Mesendoderm (in vitro differentiated cells): Measurements from ENCODE around the gene TMEM69.
A peak's percentile ranks its signal among the peaks of the same experiment; 100 is the strongest.

Experiments
- DNase-seq: peaks from one replicate; pipeline ENCODE4 v3.0.0; 2013
- H2AK5ac ChIP-seq: 2 replicates; pipeline ENCODE4 v1.6.1; 2013; ENCODE audit warnings: low read length, inconsistent platforms
- H2BK120ac ChIP-seq: 2 replicates; pipeline ENCODE4 v1.6.1; 2013; ENCODE audit warnings: low read depth, mild to moderate bottlenecking, low read length, moderate library complexity, mixed read lengths
- H2BK15ac ChIP-seq: replicated peaks from 2 replicates; pipeline ENCODE4 v1.6.1; 2013; ENCODE audit warnings: low read depth, mild to moderate bottlenecking, moderate library complexity
- H2BK5ac ChIP-seq: 2 replicates; pipeline ENCODE4 v1.6.1; 2013; ENCODE audit warnings: low read length, inconsistent platforms
- H3K18ac ChIP-seq: 2 replicates; pipeline ENCODE4 v1.6.1; 2013; ENCODE audit warnings: mild to moderate bottlenecking, low read length, mixed read lengths
- H3K23ac ChIP-seq: one replicate; pipeline ENCODE4 v1.6.1; 2013; ENCODE audit warnings: low read length
- H3K27ac ChIP-seq: 2 replicates; pipeline ENCODE4 v1.5.1; 2013; ENCODE audit warnings: low read depth, mild to moderate bottlenecking, inconsistent platforms, low read length, moderate library complexity
- H3K27me3 ChIP-seq: 2 replicates; pipeline ENCODE4 v1.6.1; 2013; ENCODE audit warnings: low read length, control low read depth, mild to moderate bottlenecking, inconsistent platforms; ENCODE audit not compliant: insufficient read depth, poor library complexity
- H3K36me3 ChIP-seq: 2 replicates; pipeline ENCODE4 v1.6.1; 2013; ENCODE audit warnings: low read length, inconsistent platforms; ENCODE audit not compliant: control insufficient read depth, insufficient read depth
- H3K4ac ChIP-seq: one replicate; pipeline ENCODE4 v1.6.1; 2013; ENCODE audit warnings: low read depth, mild to moderate bottlenecking, low read length, moderate library complexity
- H3K4me1 ChIP-seq: 2 replicates; pipeline ENCODE4 v1.6.1; 2013; ENCODE audit warnings: low read depth, low read length, inconsistent platforms; ENCODE audit not compliant: control insufficient read depth
- H3K4me2 ChIP-seq: 2 replicates; pipeline ENCODE4 v1.6.1; 2013; ENCODE audit warnings: low read length
- H3K4me3 ChIP-seq: 2 replicates; pipeline ENCODE4 v1.5.1; 2013; ENCODE audit warnings: mild to moderate bottlenecking, low read length
- H3K56ac ChIP-seq: one replicate; pipeline ENCODE4 v1.6.1; 2013; ENCODE audit warnings: low read length
- H3K79me1 ChIP-seq: 2 replicates; pipeline ENCODE4 v1.6.1; 2013; ENCODE audit warnings: low read length, inconsistent platforms
- H3K79me2 ChIP-seq: 2 replicates; pipeline ENCODE4 v1.6.1; 2013; ENCODE audit warnings: mild to moderate bottlenecking, low read length; ENCODE audit not compliant: control insufficient read depth, insufficient read depth
- H3K9ac ChIP-seq: 2 replicates; pipeline ENCODE4 v1.6.1; 2013; ENCODE audit warnings: low read length, inconsistent platforms
- H4K5ac ChIP-seq: one replicate; pipeline ENCODE4 v1.6.1; 2013; ENCODE audit warnings: low read length
- H4K8ac ChIP-seq: one replicate; pipeline ENCODE4 v1.6.1; 2013; ENCODE audit warnings: low read depth, mild to moderate bottlenecking, control low read depth, low read length, moderate library complexity
- WGBS: extraction: QIAGEN DNeasy Blood & Tissue Kit; methylation state at CpG from one replicate; pipeline ENCODE4 v1.1.7; 2013; ENCODE audit warnings: low lambda C conversion rate, missing lambda C conversion rate; ENCODE audit not compliant: insufficient coverage; ENCODE audit errors: extremely low coverage; 5-methylcytosine and 5-hydroxymethylcytosine counted together

Gene TMEM69

DNA sequence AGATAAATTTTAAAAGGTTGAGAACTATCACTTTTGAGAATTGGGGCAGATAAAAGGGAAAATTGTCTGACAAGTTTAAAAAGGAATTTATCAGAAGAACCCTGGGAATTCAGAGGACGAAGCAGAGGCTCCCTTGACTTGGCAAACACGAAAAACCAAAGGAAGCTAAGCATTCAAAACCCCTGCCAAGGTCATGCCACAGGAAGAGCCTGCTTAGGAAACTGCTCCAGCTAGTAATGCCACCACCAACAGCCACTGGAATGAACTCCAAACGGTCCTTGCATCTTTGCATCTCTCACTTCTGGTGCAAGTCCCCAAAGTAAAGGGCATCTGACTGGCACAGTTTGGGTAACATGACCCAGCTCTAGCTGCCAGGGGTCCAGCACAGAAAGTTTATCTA, 8.9 kb upstream of the TMEM69 start:
- no peak overlapping the region for H2AK5ac ChIP-seq
- H2BK15ac ChIP-seq, result no peak overlapping the region
- H3K18ac ChIP-seq, result no peak overlapping the region
- H3K4ac ChIP-seq, result no peak overlapping the region
- H3K4me3 ChIP-seq, result no peak overlapping the region
- H4K5ac ChIP-seq, result no peak overlapping the region
- H3K9ac ChIP-seq, result no peak overlapping the region
- H3K4me1 ChIP-seq, result no peaks in the 10 kb centered on the region
- no peak overlapping the region for H4K8ac ChIP-seq
- no peak overlapping the region for H3K4me2 ChIP-seq
- no peak overlapping the region for H2BK5ac ChIP-seq
- WGBS, result no CpG with 5 or more reads among the region's 3 CpGs
- H3K23ac ChIP-seq, result no peak overlapping the region
- peaks cover 2% of the 10 kb centered on the region for H3K79me1 ChIP-seq
- no peak overlapping the region for H2BK120ac ChIP-seq
- H3K56ac ChIP-seq, result no peak overlapping the region
- DNase-seq, result no peak
- peaks cover 78% of the 10 kb centered on the region for H3K79me2 ChIP-seq
- H3K36me3 ChIP-seq, result no peaks in the 10 kb centered on the region
- H3K27ac ChIP-seq, result no peak overlapping the region
- no peaks in the 10 kb centered on the region for H3K27me3 ChIP-seq

DNA sequence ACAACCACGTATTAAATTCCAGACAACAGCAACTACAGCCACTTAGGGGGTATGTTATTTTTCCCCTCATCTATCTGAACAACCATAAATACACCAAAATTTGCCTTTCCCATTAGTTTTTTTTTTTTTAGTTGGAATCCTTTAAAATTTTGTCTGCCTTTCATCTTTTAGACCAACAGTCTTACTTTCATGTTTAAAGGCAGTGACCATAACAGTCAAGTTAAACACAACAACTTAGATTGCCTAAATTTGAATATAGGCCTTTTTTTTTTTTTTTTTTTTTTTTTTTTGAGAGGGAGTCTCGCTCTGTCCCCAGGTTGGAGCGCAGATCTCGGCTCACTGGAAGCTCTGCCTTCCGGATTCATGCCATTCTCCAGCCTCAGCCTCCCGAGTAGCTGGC, 5.0 kb upstream of the TMEM69 start:
- no peak overlapping the region for H3K56ac ChIP-seq
- H3K9ac ChIP-seq, result no peak overlapping the region
- no peaks in the 10 kb centered on the region for H3K79me1 ChIP-seq
- H2BK120ac ChIP-seq, result no peak overlapping the region
- no peak overlapping the region for H3K4ac ChIP-seq
- no peak overlapping the region for H3K23ac ChIP-seq
- H3K27me3 ChIP-seq, result no peaks in the 10 kb centered on the region
- H2BK15ac ChIP-seq, result no peak overlapping the region
- no peak overlapping the region for H2BK5ac ChIP-seq
- H4K8ac ChIP-seq, result no peak overlapping the region
- no CpG with 5 or more reads among the region's 6 CpGs for WGBS
- peaks cover 67% of the 10 kb centered on the region for H3K79me2 ChIP-seq
- H2AK5ac ChIP-seq, result no peak overlapping the region
- DNase-seq, result no peak
- H3K18ac ChIP-seq, result no peak overlapping the region
- no peak overlapping the region for H3K4me2 ChIP-seq
- no peak overlapping the region for H4K5ac ChIP-seq
- H3K4me1 ChIP-seq, result peaks cover 5% of the 10 kb centered on the region
- H3K4me3 ChIP-seq, result no peak overlapping the region
- H3K36me3 ChIP-seq, result no peaks in the 10 kb centered on the region
- H3K27ac ChIP-seq, result no peak overlapping the region

DNA sequence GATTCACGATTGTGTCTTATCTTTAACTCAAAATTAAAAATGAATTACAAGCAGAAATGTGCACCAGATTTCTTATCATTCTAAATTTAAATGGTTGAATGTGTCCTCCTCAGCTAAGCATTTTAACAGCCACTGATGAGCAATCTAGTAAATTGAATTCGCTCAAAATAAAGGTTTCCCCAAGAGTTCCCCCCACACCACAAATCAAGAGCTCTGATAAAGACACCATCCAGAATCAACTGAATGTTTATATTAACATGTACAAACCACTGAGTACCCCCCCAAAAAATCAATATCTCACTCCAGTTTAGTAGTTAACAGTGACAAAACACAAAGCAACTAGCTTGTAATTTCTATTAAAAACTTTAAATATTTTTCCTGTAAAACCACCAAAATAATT, 3.6 kb upstream of the TMEM69 start:
- Histone ChIP-seq H3K79me1 (peaks cover 2% of the 10 kb centered on the region), H3K27ac (no peak overlapping the region), H3K4me2 (peak overlapping the region; percentile 19), H3K4me3 (no peak overlapping the region), H4K5ac (no peak overlapping the region), H2AK5ac (no peak overlapping the region), H3K9ac (peak overlapping the region; percentile 36), H2BK15ac (no peak overlapping the region), H3K4me1 (peaks cover 5% of the 10 kb centered on the region), H3K23ac (no peak overlapping the region), H2BK120ac (no peak overlapping the region), H3K18ac (no peak overlapping the region), H3K27me3 (no peaks in the 10 kb centered on the region), H3K79me2 (peaks cover 66% of the 10 kb centered on the region), H3K4ac (no peak overlapping the region), H4K8ac (no peak overlapping the region), H2BK5ac (no peak overlapping the region), H3K56ac (no peak overlapping the region), H3K36me3 (no peaks in the 10 kb centered on the region)
- no CpG with 5 or more reads among the region's 2 CpGs for WGBS
- no peak for DNase-seq

DNA sequence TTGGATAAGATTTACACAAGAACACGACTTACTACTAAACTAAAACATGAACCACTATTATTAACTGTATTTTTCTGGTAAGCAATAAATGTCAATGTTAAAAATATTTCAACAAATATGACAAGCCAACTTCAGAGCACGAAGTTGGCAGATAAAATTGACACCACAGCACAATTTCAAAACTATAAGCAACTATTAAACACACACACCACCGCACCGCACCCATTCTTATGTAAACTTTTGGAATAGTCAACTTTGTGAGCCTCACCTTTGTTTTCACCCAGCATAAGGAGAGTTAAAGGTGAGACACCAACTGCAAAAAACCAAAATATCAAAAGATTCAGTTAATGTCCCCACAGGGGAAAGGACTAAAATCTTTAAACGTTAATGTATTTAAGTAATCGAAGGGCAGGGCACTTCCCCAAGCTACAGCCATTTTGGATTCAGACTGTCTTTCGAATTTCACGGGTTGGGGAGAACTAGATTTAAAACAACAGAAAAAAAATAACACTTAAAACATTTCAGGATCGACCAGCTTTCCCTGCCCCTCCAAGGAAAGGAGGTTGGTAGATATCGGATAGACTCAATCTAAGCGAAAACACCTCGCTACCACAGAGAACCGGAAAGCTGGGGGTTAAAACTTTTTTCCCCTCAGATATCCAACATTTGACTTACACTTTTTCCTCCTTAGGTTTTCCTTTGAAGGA, 2.5 kb upstream of the TMEM69 start:
- DNase-seq, result peak; percentile 23
- H2AK5ac ChIP-seq, result no peak overlapping the region
- no peak overlapping the region for H2BK15ac ChIP-seq
- H3K18ac ChIP-seq, result no peak overlapping the region
- H3K9ac ChIP-seq, result peak overlapping the region; percentile 97
- H4K8ac ChIP-seq, result no peak overlapping the region
- H3K79me2 ChIP-seq, result peaks cover 65% of the 10 kb centered on the region
- H3K56ac ChIP-seq, result peak overlapping the region; percentile 99
- H3K4me3 ChIP-seq, result peak overlapping the region; percentile 96
- no peaks in the 10 kb centered on the region for H3K27me3 ChIP-seq
- peaks cover 5% of the 10 kb centered on the region for H3K4me1 ChIP-seq
- H4K5ac ChIP-seq, result no peak overlapping the region
- peaks cover 2% of the 10 kb centered on the region for H3K79me1 ChIP-seq
- peak overlapping the region; percentile 42 for H3K4me2 ChIP-seq
- H2BK5ac ChIP-seq, result no peak overlapping the region
- H3K36me3 ChIP-seq, result no peaks in the 10 kb centered on the region
- no peak overlapping the region for H3K23ac ChIP-seq
- no CpG with 5 or more reads among the region's 13 CpGs for WGBS
- H3K4ac ChIP-seq, result no peak overlapping the region
- no peak overlapping the region for H2BK120ac ChIP-seq
- H3K27ac ChIP-seq, result no peak overlapping the region

DNA sequence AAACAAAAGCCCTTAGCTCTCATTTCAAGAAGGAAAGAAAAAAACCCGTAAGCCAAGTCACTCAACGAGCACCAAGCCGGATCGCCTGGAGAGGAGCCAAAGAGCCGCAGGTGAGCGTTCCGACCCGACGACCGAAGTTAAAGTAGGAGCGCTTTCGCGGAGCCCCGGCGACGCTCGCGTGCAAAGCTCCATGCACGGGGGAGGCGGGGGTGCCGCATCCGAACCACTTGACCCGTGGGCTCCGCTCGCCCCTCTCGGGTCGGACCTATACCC, 2.0 kb upstream of the TMEM69 start:
- Histone ChIP-seq H4K8ac (no peak overlapping the region), H3K9ac (peak overlapping the region; percentile 97), H2BK5ac (peak overlapping the region; percentile 71), H2BK15ac (no peak overlapping the region), H3K18ac (peak overlapping the region; percentile 80), H3K27me3 (no peaks in the 10 kb centered on the region), H3K79me1 (peaks cover 4% of the 10 kb centered on the region), H3K36me3 (no peaks in the 10 kb centered on the region), H3K56ac (peak overlapping the region; percentile 99), H3K79me2 (peaks cover 62% of the 10 kb centered on the region), H3K4me1 (peaks cover 5% of the 10 kb centered on the region), H2AK5ac (no peak overlapping the region), H3K4me2 (no peak overlapping the region), H4K5ac (no peak overlapping the region), H3K23ac (peak overlapping the region; percentile 82), H2BK120ac (no peak overlapping the region), H3K27ac (peak overlapping the region; percentile 51), H3K4ac (peak overlapping the region; percentile 21), H3K4me3 (peak overlapping the region; percentile 96)
- WGBS, result no CpG with 5 or more reads among the region's 27 CpGs
- DNase-seq, result peak; percentile 80
